ENCODE data around the gene RPS28. TPM values are rescaled to one million over a fixed set of nuclear protein-coding genes. Genes with fewer than 3 reads are reported as not detected.
"Not testable (repeated sequence)": the region's sequence is repeated elsewhere in the genome, so short reads cannot be mapped to it uniquely, and the experiment has no call there.

Gene RPS28
- 1,119 TPM for total RNA-seq
- long read RNA-seq, transcript RPS28-203 (4 exons, 1,326 nt) = major isoform, 249 of 261 reads
- long read RNA-seq, partial matches to known transcripts = 4 of 261 reads
- long read RNA-seq, other reads (novel, unspliced or antisense) = 4 of 261 reads

- ATAC-seq (ENCODE audit: poor library complexity) (peak; percentile 96), DNase-seq (peak; percentile 99)
- intact Hi-C loops (cut with DNase I) = no loop called here
Measured at GRCh38 chr19:8321067-8321985, at the start of gene RPS28, which contains the start of gene NDUFA7. TSS of gene RPS28 (plus strand) at chr19:8321496. CDS start at chr19:8321531, 35 bp downstream. TSS of gene NDUFA7 (minus strand) at chr19:8321375. CDS start at chr19:8321358, 17 bp downstream.

- intact Hi-C loops (cut with DNase I); DNase-seq: not testable (repeated sequence)
- peak; percentile 75 for ATAC-seq (ENCODE audit: poor library complexity)
Measured at GRCh38 chr19:8276508-8276907, 44.8 kb upstream of the RPS28 start.

GRCh38 chr19:8291337-8291736 is 30.0 kb upstream of the RPS28 start:
- DNase-seq; intact Hi-C loops (cut with DNase I): not testable (repeated sequence)
- peak; percentile 66 for ATAC-seq (ENCODE audit: poor library complexity)

- peak; percentile 82 for DNase-seq
- intact Hi-C loops (cut with DNase I) = no loop called here
- ATAC-seq (ENCODE audit: poor library complexity) = peak; percentile 81
Measured at GRCh38 chr19:8302357-8302691, 19.0 kb upstream of the RPS28 start.

GRCh38 chr19:8302734-8303133 is 18.6 kb upstream of the RPS28 start:
- intact Hi-C loops (cut with DNase I) = no loop called here
- ATAC-seq (ENCODE audit: poor library complexity) (peak; percentile 11), DNase-seq (no peak)

GRCh38 chr19:8304841-8305621 is 16.3 kb upstream of the RPS28 start:
- intact Hi-C loops (cut with DNase I) = no loop called here
- no peak for DNase-seq
- no peak for ATAC-seq (ENCODE audit: poor library complexity)

- intact Hi-C loops (cut with DNase I) = no loop called here
- ATAC-seq (ENCODE audit: poor library complexity) = no peak
Measured at GRCh38 chr19:8305798-8306197, 15.5 kb upstream of the RPS28 start.

GRCh38 chr19:8306235-8307054 is 14.9 kb upstream of the RPS28 start:
- ATAC-seq (ENCODE audit: poor library complexity) (no peak), DNase-seq (no peak)
- intact Hi-C loops (cut with DNase I) = no loop called here

More at GRCh38 chr19:8305798-8306197, 15.5 kb upstream of the RPS28 start:
- DNase-seq = no peak

- DNase-seq (no peak), ATAC-seq (ENCODE audit: poor library complexity) (no peak)
- intact Hi-C loops (cut with DNase I) = no loop called here
Measured at GRCh38 chr19:8307400-8307964, 13.8 kb upstream of the RPS28 start.

GRCh38 chr19:8307965-8308866 is 13.1 kb upstream of the RPS28 start, which contains the start of gene CD320:
TSS of gene CD320 (minus strand) at chr19:8308358. CDS start at chr19:8308290, 68 bp downstream.
- intact Hi-C loops (cut with DNase I) = no loop called here
- peak; percentile 98 for ATAC-seq (ENCODE audit: poor library complexity)

GRCh38 chr19:8308891-8309291 is 12.4 kb upstream of the RPS28 start:
- DNase-seq (peak; percentile 25), ATAC-seq (ENCODE audit: poor library complexity) (no peak)
- intact Hi-C loops (cut with DNase I) = no loop called here

More at GRCh38 chr19:8307965-8308866, 13.1 kb upstream of the RPS28 start, which contains the start of gene CD320:
- DNase-seq = peak; percentile 95

GRCh38 chr19:8310342-8311055 is 10.8 kb upstream of the RPS28 start:
- DNase-seq (peak; percentile 14), ATAC-seq (ENCODE audit: poor library complexity) (no peak)
- intact Hi-C loops (cut with DNase I) = no loop called here

GRCh38 chr19:8311461-8312260 is 9.6 kb upstream of the RPS28 start:
- intact Hi-C loops (cut with DNase I) = no loop called here
- no peak for ATAC-seq (ENCODE audit: poor library complexity)
- DNase-seq = peak; percentile 70

- intact Hi-C loops (cut with DNase I); DNase-seq; ATAC-seq (ENCODE audit: poor library complexity): not testable (repeated sequence)
Measured at GRCh38 chr19:8314981-8315640, 6.2 kb upstream of the RPS28 start.
